GM19351 (cell line): Measurements from ENCODE around the gene CD82.

ENCODE experiments used
- ATAC-seq: cut with Tn5 transposase; IDR thresholded peaks from one replicate; pipeline ENCODE4 v1.9.1; 2021; ENCODE audit warnings: mild to moderate bottlenecking, moderate library complexity; ENCODE audit not compliant: unreplicated experiment

CD82 gene

GRCh38 chr11:44614281-44614775 lies 48.9 kb downstream of the CD82 start:
- no peak for ATAC-seq

GRCh38 chr11:44615041-44615755 lies 49.7 kb downstream of the CD82 start:
- no peak for ATAC-seq

- ATAC-seq: no peak
Measured at GRCh38 chr11:44615913-44616791, 50.7 kb downstream of the CD82 start.

- ATAC-seq: no peak
Measured at GRCh38 chr11:44617671-44618461, 52.4 kb downstream of the CD82 start.

- ATAC-seq: no peak
Measured at GRCh38 chr11:44618561-44619425, 53.3 kb downstream of the CD82 start.

GRCh38 chr11:44620328-44620725 lies 54.9 kb downstream of the CD82 start:
- no peak for ATAC-seq

GRCh38 chr11:44621140-44621681 lies 55.7 kb downstream of the CD82 start:
- peak; percentile 44 for ATAC-seq

GRCh38 chr11:44621784-44622183 lies 56.3 kb downstream of the CD82 start:
- no peak for ATAC-seq

- no peak for ATAC-seq
Measured at GRCh38 chr11:44622190-44622650, 56.8 kb downstream of the CD82 start.

GRCh38 chr11:44622721-44623258 lies 57.3 kb downstream of the CD82 start:
- ATAC-seq: no peak

GRCh38 chr11:44623341-44623730 lies 57.9 kb downstream of the CD82 start:
- ATAC-seq: no peak

- no peak for ATAC-seq
Measured at GRCh38 chr11:44623731-44624491, 58.4 kb downstream of the CD82 start.

GRCh38 chr11:44624761-44625221 lies 59.3 kb downstream of the CD82 start:
- ATAC-seq: no peak

- no peak for ATAC-seq
Measured at GRCh38 chr11:44625759-44626523, 60.5 kb downstream of the CD82 start.

- ATAC-seq: no peak
Measured at GRCh38 chr11:44626645-44627044, 61.2 kb downstream of the CD82 start.

GRCh38 chr11:44627165-44627789 lies 61.8 kb downstream of the CD82 start:
- no peak for ATAC-seq

GRCh38 chr11:44627911-44628729 lies 62.7 kb downstream of the CD82 start:
- peak; percentile 83 for ATAC-seq
